HG02642 (cell line): ENCODE measurements around the gene PCBP2.
"Not testable (repeated sequence)": the region's sequence is repeated elsewhere in the genome, so short reads cannot be mapped to it uniquely, and the experiment has no call there.

Experiments
- ATAC-seq: cut with Tn5 transposase; IDR thresholded peaks from one replicate; pipeline ENCODE4 v1.9.1; 2021; ENCODE audit warnings: mild to moderate bottlenecking; ENCODE audit not compliant: unreplicated experiment, poor library complexity

PCBP2 gene

DNA sequence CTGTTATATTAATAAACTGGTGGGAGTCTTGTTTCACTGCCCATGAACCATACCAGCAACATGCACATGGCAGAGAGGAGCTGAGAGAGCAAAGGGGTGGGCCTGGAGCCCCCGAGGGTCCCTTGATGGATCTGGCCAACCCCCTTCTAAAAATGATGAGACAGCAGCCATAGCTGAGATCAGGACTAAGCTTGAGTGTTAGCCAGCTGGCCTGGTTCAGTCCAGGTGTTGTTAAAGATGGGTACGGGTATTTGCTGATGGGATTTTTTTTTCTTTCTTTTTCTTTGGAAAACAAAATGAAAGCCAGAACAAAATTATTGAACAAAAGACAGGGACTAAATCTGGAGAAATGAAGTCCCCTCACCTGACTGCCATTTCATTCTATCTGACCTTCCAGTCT, 16.0 kb downstream of the PCBP2 start:
- no peak for ATAC-seq

DNA sequence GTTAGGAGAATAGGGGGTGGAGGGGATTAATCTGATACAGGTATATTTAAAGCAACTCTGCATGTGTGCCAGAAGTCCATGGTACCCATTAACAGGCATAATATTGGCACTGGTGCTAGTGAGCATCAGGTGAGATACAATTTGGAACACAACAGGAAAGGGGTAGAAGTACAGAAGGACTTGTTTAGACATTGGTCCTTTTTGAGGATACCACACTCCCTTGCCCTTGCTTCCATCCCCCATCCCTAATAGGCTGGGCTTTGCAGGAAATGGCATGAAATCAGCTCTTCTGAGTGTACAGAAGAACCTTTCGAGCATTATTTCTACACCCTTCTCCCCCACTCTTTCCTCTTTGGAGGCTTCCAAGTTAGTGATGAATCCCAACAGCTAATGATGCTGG, 16.4 kb downstream of the PCBP2 start:
- no peak for ATAC-seq

DNA sequence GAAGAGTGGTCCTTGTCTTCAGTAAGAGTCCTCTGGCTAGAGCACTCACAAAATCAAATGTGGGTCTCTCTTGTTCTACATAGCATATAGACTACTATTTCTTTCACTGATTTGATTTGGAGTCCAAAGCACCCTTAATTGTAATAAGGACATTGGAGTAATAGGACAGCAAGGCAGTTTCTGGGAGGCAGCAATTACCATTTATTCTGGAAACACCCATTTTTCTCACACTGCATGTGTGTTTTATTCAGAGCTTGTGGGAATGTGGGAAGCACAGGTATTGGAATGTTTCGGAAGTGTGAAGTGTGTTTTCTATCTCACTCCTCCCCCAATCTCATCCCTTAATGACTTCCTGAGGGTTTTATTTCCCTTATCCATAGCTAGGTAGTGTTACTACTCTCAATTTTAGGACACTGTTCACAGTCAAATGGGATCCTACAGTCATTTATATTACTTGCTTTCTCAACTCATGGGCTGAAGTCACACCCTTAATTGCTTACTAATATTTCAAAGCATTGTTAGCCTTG, 20.2 kb downstream of the PCBP2 start:
- ATAC-seq, result no peak

DNA sequence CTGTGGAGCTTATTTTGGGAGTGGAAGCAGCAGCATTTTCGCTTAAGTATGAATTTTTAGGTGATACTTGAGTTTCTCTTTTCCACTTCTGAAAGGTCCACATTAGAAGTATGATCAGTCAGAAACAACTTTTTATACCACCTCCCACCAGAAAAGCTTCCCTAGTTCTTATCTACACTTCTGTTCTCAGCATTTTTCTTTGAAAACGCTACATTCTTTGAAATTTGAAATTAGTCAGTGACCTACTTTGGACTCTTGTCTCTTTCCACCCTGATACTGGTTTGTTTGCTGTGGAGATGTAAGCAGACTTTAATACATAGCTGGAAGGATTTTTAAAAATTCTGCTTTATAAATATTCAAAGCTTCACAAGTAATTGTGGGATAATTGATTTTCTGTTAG, 22.2 kb downstream of the PCBP2 start:
- no peak for ATAC-seq

DNA sequence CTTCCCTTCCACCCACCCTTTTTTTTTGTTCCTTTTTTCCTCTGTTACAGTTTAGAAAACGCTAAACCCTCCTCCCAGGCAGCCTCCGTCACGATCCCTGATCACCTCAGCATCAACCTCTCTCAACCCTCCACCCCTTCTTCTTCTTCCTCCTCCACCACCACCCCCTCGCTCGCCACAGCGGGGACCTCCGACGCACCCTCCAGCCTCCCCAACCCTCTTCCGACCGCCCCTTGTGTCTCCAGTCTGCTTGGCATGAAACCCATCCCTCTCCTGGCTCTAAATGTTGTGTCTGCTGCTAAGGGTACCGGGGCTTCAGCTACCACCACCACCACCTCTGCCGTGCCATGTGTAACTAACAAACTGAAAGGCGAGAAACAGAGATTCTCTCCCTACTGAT, 22.9 kb downstream of the PCBP2 start:
- ATAC-seq, result no peak

DNA sequence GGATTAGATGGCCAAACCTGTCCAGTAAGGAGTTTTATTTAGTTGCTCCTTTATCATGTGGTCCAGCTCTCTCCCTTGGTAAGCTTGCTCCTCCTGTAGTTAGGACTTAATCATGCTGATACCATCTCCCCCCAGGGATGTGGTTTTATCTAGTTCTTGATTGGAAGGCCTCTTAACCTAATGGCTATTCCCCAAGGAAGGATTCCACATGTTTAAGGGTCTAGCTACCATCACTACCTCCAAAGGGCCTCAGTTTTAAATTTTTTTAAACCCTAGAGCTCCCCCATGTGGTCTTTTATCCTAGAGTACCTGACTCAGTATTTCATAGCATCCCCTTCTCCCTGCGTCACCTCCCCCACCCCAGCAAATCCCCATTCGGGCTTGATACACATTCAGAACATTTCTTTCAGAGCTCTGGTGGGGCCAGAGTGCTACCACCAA, 24.9 kb downstream of the PCBP2 start:
- ATAC-seq, result no peak

DNA sequence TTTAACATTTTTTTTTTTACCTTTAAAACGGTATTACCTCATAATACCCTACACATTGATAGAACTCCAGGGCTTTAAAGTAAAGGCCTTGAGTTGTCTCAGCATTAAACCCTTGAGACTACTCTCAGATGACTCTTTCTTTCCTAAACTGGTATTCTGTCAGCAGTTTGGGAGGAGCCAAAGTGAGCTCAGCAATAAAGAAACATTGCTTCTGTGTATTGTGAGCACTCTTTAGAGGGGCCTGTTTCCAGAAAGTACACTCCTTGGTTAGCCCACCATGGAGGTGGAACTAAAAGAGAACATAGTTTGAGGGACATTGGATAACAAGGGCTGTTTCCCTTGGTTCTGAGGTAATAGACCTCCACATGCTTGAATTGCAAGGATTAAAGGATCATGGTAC, 27.0 kb downstream of the PCBP2 start:
- no peak for ATAC-seq

DNA sequence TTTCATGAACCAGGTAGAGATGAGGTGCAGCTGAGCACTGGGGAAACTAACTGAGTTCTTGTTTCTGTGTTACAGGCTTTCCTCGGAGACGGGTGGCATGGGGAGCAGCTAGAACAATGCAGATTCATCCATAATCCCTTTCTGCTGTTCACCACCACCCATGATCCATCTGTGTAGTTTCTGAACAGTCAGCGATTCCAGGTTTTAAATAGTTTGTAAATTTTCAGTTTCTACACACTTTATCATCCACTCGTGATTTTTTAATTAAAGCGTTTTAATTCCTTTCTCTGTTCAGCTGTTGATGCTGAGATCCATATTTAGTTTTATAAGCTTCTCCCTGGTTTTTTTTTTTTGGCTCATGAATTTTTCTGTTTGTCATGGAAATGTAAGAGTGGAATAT, 27.4 kb downstream of the PCBP2 start:
- no peak for ATAC-seq

DNA sequence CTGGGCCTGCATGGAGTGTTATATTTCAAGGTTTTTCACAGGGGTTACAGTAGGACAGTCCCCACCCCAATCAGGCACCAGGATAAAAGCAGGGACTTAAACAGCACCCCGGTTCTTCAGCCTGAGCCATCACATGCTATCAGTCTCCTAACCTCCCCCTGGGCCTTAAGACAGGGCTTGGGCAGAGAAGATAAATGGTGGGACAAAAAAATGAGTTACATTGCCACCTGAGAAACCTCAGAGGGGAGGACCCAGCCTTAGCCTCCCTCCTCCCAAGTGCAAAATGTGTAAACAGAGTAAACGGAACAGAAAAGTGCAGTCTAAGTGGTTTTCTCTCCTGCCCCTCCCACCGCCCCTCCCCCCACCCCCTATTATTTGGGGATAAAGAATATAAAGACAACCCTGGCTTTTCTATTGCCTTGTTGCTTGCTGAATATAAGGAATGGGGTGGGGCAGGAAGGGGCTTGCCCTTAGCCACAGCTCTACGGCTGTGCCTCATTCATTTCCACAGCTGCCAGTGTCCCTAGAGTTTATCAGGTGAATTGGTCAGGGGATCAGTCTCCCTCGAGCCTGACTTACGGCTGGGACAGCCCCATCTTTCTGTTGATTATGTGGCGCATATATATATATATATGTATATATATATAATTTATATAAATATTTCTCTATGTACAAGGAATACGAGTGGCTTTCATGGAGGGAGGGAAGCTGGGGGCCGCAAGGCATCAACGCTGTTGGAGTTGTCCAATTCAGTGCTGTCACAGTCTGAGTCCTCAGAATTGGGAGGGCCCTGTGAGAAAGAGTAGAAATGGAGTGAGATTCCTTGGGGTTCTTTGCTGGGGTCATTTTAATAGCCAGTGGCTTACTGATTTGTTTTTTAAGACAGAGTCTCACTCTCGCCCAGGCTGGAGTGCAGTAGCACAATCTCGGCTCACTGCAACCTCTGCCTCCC, 28.9 kb downstream of the PCBP2 start:
- no peak for ATAC-seq

DNA sequence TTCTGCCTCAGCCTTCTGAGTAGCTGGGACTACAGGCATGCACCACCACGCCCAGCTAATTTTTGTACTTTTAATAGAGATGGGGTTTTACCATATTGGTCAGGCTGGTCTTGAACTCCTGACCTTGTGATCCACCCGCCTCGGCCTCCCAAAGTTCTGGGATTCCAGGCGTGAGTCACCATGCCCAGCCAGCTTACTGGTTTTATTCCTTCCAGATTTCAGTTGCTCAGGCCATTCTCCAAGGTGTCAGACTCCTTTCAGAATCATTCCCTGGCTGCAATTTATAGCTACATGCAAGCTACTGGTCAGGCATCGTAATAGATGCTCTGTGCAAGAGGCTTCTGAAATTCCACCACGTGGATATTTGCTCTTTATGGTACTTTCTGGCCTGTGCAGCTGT, 29.6 kb downstream of the PCBP2 start:
- not testable (repeated sequence) for ATAC-seq

DNA sequence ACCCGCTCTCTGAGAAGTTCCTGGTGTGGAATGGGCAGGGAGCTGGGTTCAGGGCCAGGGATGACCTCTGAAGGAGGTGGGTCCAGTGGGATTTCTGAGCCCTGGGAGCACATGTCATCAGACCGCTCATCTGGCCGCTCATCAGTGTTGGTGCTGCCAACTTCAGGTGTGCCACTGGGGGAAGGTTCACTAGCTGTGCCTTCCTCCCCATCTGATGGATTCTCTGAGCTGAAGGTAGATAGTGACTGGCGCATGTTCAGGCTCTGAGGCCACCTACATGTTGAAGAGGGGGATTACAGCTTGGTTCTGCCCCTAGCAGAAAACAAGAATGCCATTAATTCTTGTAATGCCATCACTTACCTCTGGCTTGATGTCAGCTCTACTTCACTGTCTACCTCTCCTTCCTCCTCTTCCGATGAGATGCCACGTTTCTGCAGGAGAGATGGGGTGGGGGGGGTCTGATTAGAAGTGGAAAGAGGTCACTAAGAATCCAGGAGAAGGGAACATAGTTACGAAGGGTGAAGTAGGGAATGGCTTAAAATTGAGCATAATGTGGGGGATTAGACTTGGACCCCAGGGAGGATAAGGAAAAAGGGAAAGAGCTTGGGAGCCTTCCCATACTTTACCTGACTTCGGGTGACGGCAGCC, 30.2 kb downstream of the PCBP2 start:
- ATAC-seq, result no peak

DNA sequence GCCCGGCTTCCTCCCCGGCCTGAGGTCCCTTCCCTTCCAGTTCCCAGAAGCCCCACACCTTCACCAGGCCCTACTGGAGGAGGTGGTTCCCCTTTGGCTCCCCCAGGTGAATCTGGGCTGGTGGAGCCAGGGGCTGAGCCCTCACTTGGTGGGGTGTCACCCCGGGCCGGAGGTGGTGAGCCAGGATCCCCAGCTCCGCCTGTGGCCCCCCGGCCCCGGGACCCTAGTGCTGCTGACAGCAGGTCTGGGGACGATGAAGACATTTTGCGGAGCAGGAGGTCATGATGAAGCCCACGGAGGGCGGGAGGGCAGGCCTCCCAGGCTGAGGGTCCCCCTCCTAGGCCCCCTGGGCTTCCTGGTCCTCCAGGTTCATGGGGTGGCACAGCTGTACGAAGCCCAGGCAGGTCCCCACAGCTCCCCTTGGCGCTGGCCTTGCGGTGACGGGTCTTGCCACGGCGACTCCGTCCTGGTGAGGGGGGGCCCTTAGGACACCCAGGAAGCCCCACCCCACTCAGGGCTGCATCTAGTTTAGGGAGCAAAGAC, 30.8 kb downstream of the PCBP2 start:
- ATAC-seq, result no peak

DNA sequence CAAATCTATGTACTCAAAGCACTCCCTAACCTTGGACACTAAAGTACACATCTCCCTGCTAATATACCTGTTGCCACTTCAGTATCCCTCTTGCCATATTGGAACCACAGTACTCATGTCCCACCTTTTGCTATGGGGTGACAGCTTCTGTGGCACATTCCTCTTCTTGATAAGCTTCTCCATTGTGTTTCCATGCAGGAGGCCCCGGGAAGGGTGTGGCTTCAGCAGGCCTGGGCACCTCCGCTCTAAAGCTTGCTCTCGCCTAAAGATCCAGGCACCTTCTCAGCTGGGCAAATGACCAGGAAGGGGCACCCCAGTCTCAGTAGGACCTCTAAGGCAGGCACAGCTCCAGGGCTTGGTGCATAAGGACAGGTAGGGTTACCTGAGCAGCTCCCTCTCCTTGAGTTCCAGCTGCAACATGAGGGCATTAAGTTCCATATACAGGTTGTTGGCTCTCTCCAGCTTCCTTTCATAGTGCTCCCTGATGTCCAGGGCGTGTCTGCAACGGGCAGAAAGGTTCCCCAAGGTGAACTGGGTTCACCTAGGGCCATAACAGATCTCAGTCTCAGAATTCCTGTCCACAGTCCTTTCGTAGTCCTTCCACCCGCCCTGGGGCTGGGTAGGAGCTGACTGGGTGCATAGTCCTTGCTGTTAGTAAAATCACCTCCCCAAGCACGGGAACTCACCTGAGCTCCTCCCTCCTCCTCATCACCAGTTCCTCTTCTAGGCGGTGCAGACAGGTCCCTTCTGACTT, 31.5 kb downstream of the PCBP2 start:
- ATAC-seq, result no peak

DNA sequence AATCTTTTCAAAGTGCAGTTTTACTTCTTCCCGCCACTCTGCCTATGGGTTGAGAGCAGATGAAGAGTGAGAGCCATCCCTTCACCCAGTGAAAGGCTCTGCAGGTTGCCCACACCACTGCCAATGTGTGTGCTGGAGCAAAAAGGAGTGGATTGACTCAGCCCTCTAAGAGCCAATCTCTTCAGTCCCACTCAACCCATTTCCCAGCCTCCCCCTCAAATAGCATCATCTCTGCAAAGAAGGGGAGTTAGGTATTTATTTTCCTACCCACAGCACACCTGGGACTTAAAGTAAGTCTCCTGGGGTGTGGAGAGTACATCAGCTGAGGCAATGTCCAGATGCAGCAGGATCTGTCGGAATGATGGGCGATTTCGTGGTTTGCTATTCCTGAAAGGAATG, 32.1 kb downstream of the PCBP2 start:
- ATAC-seq, result no peak

DNA sequence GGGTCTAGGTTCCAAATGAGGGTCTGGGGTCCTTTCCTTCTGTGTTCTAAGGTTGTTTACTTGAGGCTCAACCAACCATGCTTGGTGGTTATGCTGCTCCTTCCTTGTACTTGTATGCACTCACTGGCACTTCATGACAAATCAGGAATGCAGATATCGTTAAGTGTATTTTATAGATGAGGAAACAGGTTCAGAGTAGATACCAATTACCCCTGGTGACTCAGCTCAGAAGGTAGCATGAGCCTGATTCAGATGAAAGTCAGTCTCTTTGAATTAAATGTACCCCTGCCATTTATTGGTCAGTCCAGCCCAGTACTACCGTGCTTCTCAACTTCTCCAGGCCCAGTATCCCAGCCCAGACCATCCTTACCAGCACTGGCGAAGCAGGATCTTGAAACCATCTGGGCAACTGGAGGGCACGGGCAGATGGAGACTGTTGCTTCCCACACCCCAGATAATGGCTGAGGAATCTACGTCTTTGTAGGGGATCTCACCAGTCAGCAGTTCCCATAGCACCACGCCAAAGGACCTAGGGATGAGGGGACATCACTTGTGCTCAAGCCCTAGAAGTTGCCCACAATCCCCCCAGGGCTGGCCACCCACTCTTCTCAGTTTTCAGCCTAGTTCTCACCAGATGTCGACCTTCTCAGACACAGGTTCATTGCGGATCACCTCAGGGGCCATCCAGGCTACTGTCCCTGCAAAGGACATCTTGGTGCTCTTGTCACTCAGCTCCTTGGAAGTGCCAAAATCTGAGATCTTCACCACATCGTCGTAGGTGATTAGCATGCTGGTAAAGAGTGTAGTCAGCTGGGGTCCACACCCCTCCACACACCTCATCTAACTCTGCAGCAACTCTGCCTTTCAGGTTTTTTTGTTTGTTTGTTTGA, 33.0 kb downstream of the PCBP2 start:
- ATAC-seq, result no peak

DNA sequence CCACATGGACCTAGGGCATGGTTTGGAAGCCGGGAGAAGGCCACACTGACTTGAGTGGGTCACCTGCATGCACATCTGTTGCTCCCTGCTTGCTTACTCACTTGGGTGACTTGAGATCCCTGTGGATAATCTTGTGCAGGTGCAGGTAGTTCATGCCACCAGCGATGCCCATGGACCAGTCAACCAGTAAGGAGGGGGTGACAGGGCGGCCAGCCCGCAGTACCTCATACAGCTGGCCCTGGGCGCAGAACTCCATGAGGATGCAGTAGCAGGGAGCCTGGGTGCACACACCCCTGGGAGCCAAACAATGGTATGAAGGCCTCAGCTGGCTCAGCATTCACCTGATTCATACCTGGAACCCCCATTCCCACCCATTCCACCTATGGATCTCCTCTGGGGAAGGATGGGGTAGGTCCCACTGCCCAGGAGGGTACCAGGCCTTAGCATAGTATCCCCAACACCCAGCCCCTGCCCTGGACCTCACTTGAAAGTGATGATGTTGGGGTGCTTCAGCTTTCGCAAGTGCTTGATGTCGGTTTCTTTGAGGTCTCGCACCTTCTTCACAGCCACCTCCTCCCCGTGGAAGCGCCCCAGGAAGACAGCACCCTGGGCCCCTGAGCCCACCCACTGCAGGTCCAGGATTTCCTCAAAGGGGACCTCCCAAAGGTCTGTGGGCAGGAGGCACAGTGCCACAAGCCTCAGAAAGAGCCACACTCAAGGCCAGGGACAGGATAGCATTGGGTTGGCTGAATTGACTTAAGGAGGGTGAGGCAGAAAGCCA, 34.2 kb downstream of the PCBP2 start:
- ATAC-seq, result no peak

DNA sequence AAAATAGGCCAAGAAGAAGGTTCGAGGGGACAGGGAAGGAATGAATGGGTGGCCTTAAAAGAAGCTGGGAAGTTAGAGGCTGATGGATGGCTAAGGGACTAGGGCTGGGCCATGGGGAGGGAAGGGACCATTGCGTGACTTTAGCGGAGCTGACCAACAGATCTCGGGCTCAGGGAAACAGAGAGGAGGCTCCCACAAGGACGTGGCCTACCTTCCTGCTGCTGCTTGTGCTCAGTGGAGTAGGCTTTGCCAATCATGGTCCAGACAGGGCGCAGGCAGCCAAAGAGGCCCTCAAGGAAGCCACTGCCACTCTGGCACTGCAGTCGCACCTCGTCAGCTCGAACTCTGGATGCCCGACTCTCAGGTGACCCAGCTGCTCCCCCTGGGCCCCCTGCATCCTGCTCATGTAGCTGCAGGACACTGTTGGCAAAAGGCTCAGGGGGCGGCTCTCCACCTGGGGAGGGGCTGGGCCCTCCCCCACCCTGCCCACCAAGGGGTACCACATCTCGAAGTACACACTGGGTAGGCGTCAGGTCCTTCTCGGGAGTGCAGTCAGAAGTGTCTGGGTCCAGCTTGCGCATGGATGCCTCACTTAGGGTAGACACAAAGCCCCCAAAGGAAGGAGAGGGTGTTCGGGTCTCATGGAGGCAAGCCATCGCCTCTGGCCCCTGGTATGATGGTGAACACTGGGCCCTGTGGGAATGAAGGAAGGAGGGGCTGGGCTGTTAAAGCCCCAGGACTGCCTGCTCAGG, 35.0 kb downstream of the PCBP2 start:
- ATAC-seq, result no peak

DNA sequence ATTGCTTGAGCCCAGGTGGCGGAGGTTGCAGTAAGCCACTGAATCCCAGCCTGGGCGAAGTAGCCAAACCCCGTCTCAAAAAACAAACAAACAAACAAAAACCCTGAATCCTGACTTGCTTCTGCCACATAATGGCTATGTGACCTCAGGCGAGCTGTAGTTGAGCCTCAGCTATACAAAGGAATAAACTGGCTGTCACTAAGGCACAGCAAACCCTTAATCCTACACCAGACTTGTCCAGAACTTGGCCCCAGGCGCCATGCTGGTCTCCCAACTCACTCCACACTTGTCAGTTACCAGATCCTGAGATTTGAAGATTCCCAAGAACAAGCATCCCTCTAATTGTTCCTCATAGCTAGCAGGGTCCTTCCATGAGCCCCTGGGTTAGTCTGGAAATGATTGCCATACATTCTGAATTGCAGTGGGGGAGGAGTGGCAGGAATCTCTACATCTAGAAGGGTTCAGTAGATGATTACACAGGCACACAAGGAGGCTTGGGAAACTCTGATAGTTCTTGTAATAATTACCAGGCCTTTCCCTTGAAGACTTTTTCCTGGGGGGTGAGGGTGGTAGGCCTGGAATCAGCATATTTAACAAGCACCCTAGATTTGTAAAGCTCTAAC, 37.5 kb downstream of the PCBP2 start:
- no peak for ATAC-seq
